K562 (cell line): Measurements from ENCODE around the gene CST7. TPM values are rescaled to one million over a fixed set of nuclear protein-coding genes. Genes with fewer than 3 reads are reported as not detected.
A peak's percentile ranks its signal among the peaks of the same experiment; 100 is the strongest.

Experiments
- ATAC-seq: fragments of 200-7000 bp; cut with Tn5 transposase; 3 replicates; pipeline ENCODE4 v1.9.1; 2020; ENCODE audit warnings: moderate library complexity
- BruUV-seq: library from RNA; stranded (reverse); fragments of 400-500 nt; replicated peaks from 2 replicates; lab custom pipeline; 2021; lab: Mats Ljungman, UMichigan
- CTCF ChIA-PET: fragments of 300-600 bp; formaldehyde crosslinking; extraction: SDS; loops from one replicate; lab custom pipeline; 2021; ENCODE audit warnings: low intra/inter-chr PET ratio; lab: Yijun Ruan, JAX
- POLR2A ChIA-PET: fragments of 300-600, 350-650 bp; sonication (Branson Sonifier 250); formaldehyde crosslinking; extraction: SDS; loops from one replicate; lab custom pipeline; 2021; ENCODE audit warnings: antibody characterized with exemption, inconsistent platforms; lab: Yijun Ruan, JAX
- DNase-seq, 4 experiments: peaks; one replicate each; pipeline versions ENCODE4 v3.0.0 to v3.0.0-alpha.2; 2011 to 2018; ENCODE audit warnings: low spot score in 3 of 4, mixed read lengths in 3 of 4; ENCODE audit errors: extremely low read depth in 1 of 4
- FAIRE-seq: peaks from 2 replicates; lab custom pipeline; 2011; peaks lifted over from hg19 to GRCh38; lab: Jason Lieb, UNC
- H2AFZ ChIP-seq: 2 replicates; pipeline ENCODE4 v1.6.0; 2011; ENCODE audit warnings: low read depth, low read length, control low read depth, inconsistent platforms
- H3K27ac ChIP-seq: fragments of 200-600 bp; 3 replicates; pipeline ENCODE4 v1.8.0; 2011; ENCODE audit warnings: low read depth, mild to moderate bottlenecking, control low read depth, inconsistent platforms, low read length, moderate library complexity, mixed read lengths; ENCODE audit errors: extremely low read depth
- H3K27me3 ChIP-seq, 2 experiments: fragments of 300-600 bp in 1 of 2; 2 replicates in 1 of 2; 3 replicates in 1 of 2; pipeline versions ENCODE4 v1.6.0 to v1.8.0; 2011; ENCODE audit warnings: inconsistent platforms in 2 of 2, low read length in 2 of 2, mild to moderate bottlenecking in 1 of 2, mixed read lengths in 1 of 2, moderate library complexity in 1 of 2; ENCODE audit not compliant: control insufficient read depth in 2 of 2, insufficient read depth in 2 of 2
- H3K36me3 ChIP-seq: fragments of 300-600 bp; 3 replicates; pipeline ENCODE4 v1.8.0; 2011; ENCODE audit warnings: mild to moderate bottlenecking, low read length, inconsistent platforms; ENCODE audit not compliant: control insufficient read depth, insufficient read depth
- H3K4me1 ChIP-seq, 2 experiments: fragments of 200-600 bp in 1 of 2; replicated peaks in 1 of 2; 2 replicates in 1 of 2; 3 replicates in 1 of 2; pipeline versions ENCODE4 v1.5.1 to v1.8.0; 2011; ENCODE audit warnings: inconsistent platforms in 2 of 2, low read length in 2 of 2, mild to moderate bottlenecking in 1 of 2, mixed read lengths in 1 of 2, moderate library complexity in 1 of 2; ENCODE audit not compliant: control insufficient read depth in 2 of 2, insufficient read depth in 2 of 2
- H3K4me2 ChIP-seq: 2 replicates; pipeline ENCODE4 v1.6.1; 2011; ENCODE audit warnings: low read length, control low read depth, inconsistent platforms, mixed read lengths; ENCODE audit not compliant: insufficient read depth
- H3K4me3 ChIP-seq: fragments of 200-600 bp; sonication (generic), shearing (Covaris generic); 2 replicates; pipeline ENCODE4 v1.5.1; 2016; ENCODE audit warnings: control low read depth, inconsistent platforms
- H3K79me2 ChIP-seq: fragments of 200-600 bp; 3 replicates; pipeline ENCODE4 v1.8.0; 2011; ENCODE audit warnings: low read length, inconsistent platforms; ENCODE audit not compliant: control insufficient read depth, insufficient read depth
- H3K9ac ChIP-seq, 2 experiments: 2 replicates each; pipeline versions ENCODE4 v1.6.0 to v1.6.1; 2011; ENCODE audit warnings: low read depth in 2 of 2, low read length in 2 of 2, control low read depth in 1 of 2, inconsistent platforms in 1 of 2, mild to moderate bottlenecking in 1 of 2, mixed read lengths in 1 of 2; ENCODE audit not compliant: insufficient read depth in 1 of 2
- H3K9me1 ChIP-seq: one replicate; pipeline ENCODE4 v1.6.0; 2011; ENCODE audit warnings: inconsistent platforms, mild to moderate bottlenecking, low read length, moderate library complexity; ENCODE audit not compliant: control insufficient read depth, insufficient read depth
- H3K9me3 ChIP-seq: replicated peaks from 2 replicates; pipeline ENCODE4 v1.5.1; 2011; ENCODE audit warnings: low read depth, low read length, inconsistent platforms; ENCODE audit not compliant: control insufficient read depth, insufficient read depth
- H4K20me1 ChIP-seq: replicated peaks from 2 replicates; pipeline ENCODE4 v1.6.1; 2011; ENCODE audit warnings: low read length, inconsistent platforms, mixed read lengths; ENCODE audit not compliant: control insufficient read depth, insufficient read depth
- EGR1 ChIP-seq: fragments of 450-650 bp; conservative IDR thresholded peaks from 2 replicates; pipeline ENCODE4 v1.6.1; 2017; ENCODE audit warnings: mild to moderate bottlenecking
- ELF2 ChIP-seq: fragments of 250-450 bp; sonication (Bioruptor Pico); IDR thresholded peaks from 2 replicates; pipeline ENCODE4 v1.5.0; 2021; ENCODE audit warnings: mild to moderate bottlenecking
- MEIS2 ChIP-seq: fragments of 450-650 bp; IDR thresholded peaks from 2 replicates; pipeline ENCODE4 v1.6.1; 2014; ENCODE audit warnings: mild to moderate bottlenecking; ENCODE audit not compliant: partially characterized antibody
- NFIC ChIP-seq: fragments of 450-650 bp; IDR thresholded peaks from 2 replicates; pipeline ENCODE4 v1.6.1; 2017; ENCODE audit warnings: mild to moderate bottlenecking, inconsistent platforms
- RCOR1 ChIP-seq, 2 experiments: IDR thresholded peaks; 2 replicates each; pipeline ENCODE4 v1.6.1; 2012; ENCODE audit warnings: low read depth in 2 of 2, low read length in 2 of 2, borderline replicate concordance in 1 of 2, improper control_type of control experiment in 1 of 2
- SMC3 ChIP-seq: conservative IDR thresholded peaks from 2 replicates; pipeline ENCODE4 v1.6.1; 2011; ENCODE audit warnings: low read depth, low read length, improper control_type of control experiment; ENCODE audit not compliant: insufficient read depth
- STAG1 ChIP-seq: sonication (generic); formaldehyde crosslinking; IDR thresholded peaks from 2 replicates; pipeline ENCODE4 v1.5.0; 2020; ENCODE audit warnings: missing genetic modification reagents, borderline replicate concordance
- TCF7L2 ChIP-seq: fragments of 150-350 bp; IDR thresholded peaks from 2 replicates; pipeline ENCODE4 v1.6.1; 2016; ENCODE audit warnings: low read depth, mild to moderate bottlenecking, low read length, moderate library complexity
- ZNF444 ChIP-seq: fragments of 250-450 bp; sonication (Bioruptor Pico); IDR thresholded peaks from 2 replicates; pipeline ENCODE4 v1.4.0; 2020; ENCODE audit warnings: mild to moderate bottlenecking, moderate library complexity
- ZNF717 ChIP-seq: fragments of 250-450 bp; sonication (Bioruptor Pico); IDR thresholded peaks from 2 replicates; pipeline ENCODE4 v1.5.0; 2021
- WGBS: fragments of 100-300 bp; shearing (Covaris generic); methylation state at CpG from one replicate; pipeline ENCODE4 v1.1.6; 2016; ENCODE audit warnings: low coverage, mixed read lengths; ENCODE audit not compliant: insufficient coverage; ENCODE audit errors: missing lambda C conversion rate; 5-methylcytosine and 5-hydroxymethylcytosine counted together
- in situ Hi-C: fragments of 300-500 bp; cut with MboI; formaldehyde crosslinking; loops from 4 replicates; pipeline ENCODE4 v1.15.0; 2018; ENCODE audit warnings: inconsistent platforms, mixed read lengths
- intact Hi-C: fragments of 100-400 bp; cut with micrococcal nuclease; formaldehyde crosslinking; loops from 2 replicates; pipeline ENCODE4 v1.14.2; 2022
- polyA plus RNA-seq, 8 experiments: library from polyadenylated mRNA; depleted of rRNA in 4 of 8; stranded (reverse) in 5 of 8; unstranded in 3 of 8; fragments of >200 nt; fragmentation: Nextera tagmentation in 2 of 8; fragmentation: Illumina TruSeq in 1 of 8; extraction: Ambion mirVana in 2 of 8; extraction: Trizol in 1 of 8; gene quantifications; 2 replicates each; pipeline versions ENCODE4 v1.2.1 to v1.2.3, GENCODE V29; 2011 to 2014; ENCODE audit warnings: inconsistent platforms in 1 of 8, missing spikeins in 1 of 8
- total RNA-seq, 7 experiments: library from RNA; depleted of rRNA in 6 of 7; stranded (reverse); fragments of >200 nt in 6 of 7; fragmentation: Illumina TruSeq in 2 of 7; extraction: Trizol in 2 of 7; gene quantifications; 2 replicates each; pipeline versions ENCODE4 v1.2.1 to v1.2.3, GENCODE V29; 2011 to 2021; ENCODE audit warnings: low replicate concordance in 1 of 7
- TF ChIP-seq, protein P1 (sequence below): sonication (generic); formaldehyde crosslinking; IDR thresholded peaks from 2 replicates; pipeline ENCODE4 v1.8.0; 2022; ENCODE audit warnings: mild to moderate bottlenecking, missing genetic modification reagents
- TF ChIP-seq, protein P2 (sequence below): fragments of 250-450 bp; sonication (Bioruptor Pico); IDR thresholded peaks from 2 replicates; pipeline ENCODE4 v1.8.0; 2021; ENCODE audit warnings: borderline replicate concordance, mild to moderate bottlenecking, moderate library complexity; ENCODE audit not compliant: poor library complexity, severe bottlenecking

Gene CST7
- total and polyA plus RNA-seq, 9 of the 15 experiments (the other 6 are each of a cell fraction or from before 2014, with no cell fraction given) = not detected

DNA sequence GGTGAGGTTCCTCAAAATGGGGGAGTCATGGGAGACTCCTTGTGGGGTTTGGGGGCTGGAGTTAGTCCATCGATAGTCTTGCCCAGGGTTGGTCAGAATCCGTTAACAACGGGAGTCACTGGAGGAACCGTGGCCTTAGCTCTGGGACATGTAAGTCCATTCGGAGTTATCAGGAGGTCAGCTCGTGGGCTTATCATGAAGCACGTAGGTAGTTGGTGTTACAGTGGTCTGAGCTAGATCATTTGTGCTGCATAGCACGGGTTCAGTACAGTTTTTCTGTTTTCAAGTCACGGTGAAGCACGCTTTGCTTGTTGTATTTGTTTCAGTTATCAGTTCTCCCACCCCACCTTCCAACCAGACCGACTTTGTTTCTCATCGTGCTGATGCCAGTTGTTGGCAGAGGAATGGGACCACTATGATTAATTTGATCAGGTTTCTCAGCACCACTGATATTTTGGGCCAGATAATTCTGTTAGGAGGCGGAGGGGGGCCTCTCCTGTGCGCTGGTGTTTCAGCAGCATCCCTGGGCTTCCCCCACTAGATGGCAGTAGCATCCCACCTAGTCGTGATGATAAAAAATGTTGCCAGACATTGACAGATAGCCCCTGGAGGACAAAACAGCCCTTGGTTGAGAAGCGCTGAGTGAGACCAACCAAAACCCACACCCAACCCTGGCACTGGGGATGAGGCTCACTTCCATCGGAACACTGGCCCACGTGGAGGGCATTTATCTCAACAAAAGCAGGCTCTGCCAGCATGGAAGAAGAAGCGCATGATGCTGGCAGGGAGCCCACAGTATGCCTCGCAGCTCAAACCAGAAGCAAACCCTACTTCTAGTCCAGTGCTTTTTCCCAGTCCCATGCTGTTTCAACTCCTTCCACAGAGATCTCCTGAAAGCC is 45.6 kb downstream of the CST7 start:
- POLR2A ChIA-PET = interaction anchor here (0.9 kb wide), 1 partner anchor 11 kb away, joined by 3 read pairs; no protein-coding TSS in a partner anchor
- TF ChIP-seq ZNF444 (CRISPR knock-in tag) (no peak), MEIS2 (peak; percentile 95), TCF7L2 (no peak), EGR1 (no peak), ZNF717 (CRISPR knock-in tag) (no peak), SMC3 (peak; percentile 88), NFIC (peak; percentile 62), ELF2 (no peak), RCOR1 (IDR thresholded peaks at IDR 0.05; ENCODE audit: borderline replicate concordance in 1 of 2, low read depth in 2 of 2, low read length in 2 of 2) (peak in 1 of 2 experiments; percentile 43; a peak in 1 of 4 replicates), STAG1 (CRISPR knock-in tag) (peak; percentile 67; the same call in 1 of the 2 replicates)
- TF ChIP-seq, protein P1, sequence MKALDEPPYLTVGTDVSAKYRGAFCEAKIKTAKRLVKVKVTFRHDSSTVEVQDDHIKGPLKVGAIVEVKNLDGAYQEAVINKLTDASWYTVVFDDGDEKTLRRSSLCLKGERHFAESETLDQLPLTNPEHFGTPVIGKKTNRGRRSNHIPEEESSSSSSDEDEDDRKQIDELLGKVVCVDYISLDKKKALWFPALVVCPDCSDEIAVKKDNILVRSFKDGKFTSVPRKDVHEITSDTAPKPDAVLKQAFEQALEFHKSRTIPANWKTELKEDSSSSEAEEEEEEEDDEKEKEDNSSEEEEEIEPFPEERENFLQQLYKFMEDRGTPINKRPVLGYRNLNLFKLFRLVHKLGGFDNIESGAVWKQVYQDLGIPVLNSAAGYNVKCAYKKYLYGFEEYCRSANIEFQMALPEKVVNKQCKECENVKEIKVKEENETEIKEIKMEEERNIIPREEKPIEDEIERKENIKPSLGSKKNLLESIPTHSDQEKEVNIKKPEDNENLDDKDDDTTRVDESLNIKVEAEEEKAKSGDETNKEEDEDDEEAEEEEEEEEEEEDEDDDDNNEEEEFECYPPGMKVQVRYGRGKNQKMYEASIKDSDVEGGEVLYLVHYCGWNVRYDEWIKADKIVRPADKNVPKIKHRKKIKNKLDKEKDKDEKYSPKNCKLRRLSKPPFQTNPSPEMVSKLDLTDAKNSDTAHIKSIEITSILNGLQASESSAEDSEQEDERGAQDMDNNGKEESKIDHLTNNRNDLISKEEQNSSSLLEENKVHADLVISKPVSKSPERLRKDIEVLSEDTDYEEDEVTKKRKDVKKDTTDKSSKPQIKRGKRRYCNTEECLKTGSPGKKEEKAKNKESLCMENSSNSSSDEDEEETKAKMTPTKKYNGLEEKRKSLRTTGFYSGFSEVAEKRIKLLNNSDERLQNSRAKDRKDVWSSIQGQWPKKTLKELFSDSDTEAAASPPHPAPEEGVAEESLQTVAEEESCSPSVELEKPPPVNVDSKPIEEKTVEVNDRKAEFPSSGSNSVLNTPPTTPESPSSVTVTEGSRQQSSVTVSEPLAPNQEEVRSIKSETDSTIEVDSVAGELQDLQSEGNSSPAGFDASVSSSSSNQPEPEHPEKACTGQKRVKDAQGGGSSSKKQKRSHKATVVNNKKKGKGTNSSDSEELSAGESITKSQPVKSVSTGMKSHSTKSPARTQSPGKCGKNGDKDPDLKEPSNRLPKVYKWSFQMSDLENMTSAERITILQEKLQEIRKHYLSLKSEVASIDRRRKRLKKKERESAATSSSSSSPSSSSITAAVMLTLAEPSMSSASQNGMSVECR (CRISPR knock-in tag) = no peak
- TF ChIP-seq, protein P2, sequence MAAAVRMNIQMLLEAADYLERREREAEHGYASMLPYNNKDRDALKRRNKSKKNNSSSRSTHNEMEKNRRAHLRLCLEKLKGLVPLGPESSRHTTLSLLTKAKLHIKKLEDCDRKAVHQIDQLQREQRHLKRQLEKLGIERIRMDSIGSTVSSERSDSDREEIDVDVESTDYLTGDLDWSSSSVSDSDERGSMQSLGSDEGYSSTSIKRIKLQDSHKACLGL (CRISPR knock-in tag) = no peak

More for the DNA sequence above, 45.6 kb downstream of the CST7 start:
- 28% methylated on average over 17 of the region's 20 CpGs for WGBS
- H3K36me3 ChIP-seq = no peaks in the 10 kb centered on the region
- H3K9me1 ChIP-seq = no peaks in the 10 kb centered on the region
- in situ Hi-C loops = loop anchor here (5.0 kb wide), 1 partner anchor 68 kb away; no protein-coding TSS in a partner anchor
- DNase-seq (peak; percentile 76 to 78 (median 77)), ATAC-seq (peak; percentile 61), FAIRE-seq (peak; percentile 82)
- BruUV-seq = no TSS peak
- H3K27me3 ChIP-seq = peaks cover 0 to 7% of the 10 kb centered on the region in 2 experiments; a peak in 3 of 5 replicates
- intact Hi-C loops = loop anchor here (1.0 to 10.0 kb wide), 4 partner anchors 71 to 400 kb away; partner anchors contain the start of gene ABHD12
- no peaks in the 10 kb centered on the region for H3K9me3 ChIP-seq
- H3K4me3 ChIP-seq = no peak overlapping the region
- no peak overlapping the region for H3K27ac ChIP-seq
- CTCF ChIA-PET = interaction anchor here (2.0 to 3.8 kb wide), 2 partner anchors 70 to 185 kb away, joined by 12 to 34 read pairs; no protein-coding TSS in a partner anchor
- H3K9ac ChIP-seq = no peak overlapping the region
- peak overlapping the region; percentile 58 for H2AFZ ChIP-seq
- H3K79me2 ChIP-seq = peaks cover 18% of the 10 kb centered on the region
- H3K4me1 ChIP-seq = peaks cover 10 to 11% of the 10 kb centered on the region in 2 experiments; a peak in 4 of 5 replicates
- H4K20me1 ChIP-seq = peaks cover 4% of the 10 kb centered on the region; the same call in 1 of the 2 replicates
- no peak overlapping the region for H3K4me2 ChIP-seq
